ENCODE data around the gene CCT4.
A peak's percentile ranks its signal among the peaks of the same experiment; 100 is the strongest.

The CCT4 gene

DNA sequence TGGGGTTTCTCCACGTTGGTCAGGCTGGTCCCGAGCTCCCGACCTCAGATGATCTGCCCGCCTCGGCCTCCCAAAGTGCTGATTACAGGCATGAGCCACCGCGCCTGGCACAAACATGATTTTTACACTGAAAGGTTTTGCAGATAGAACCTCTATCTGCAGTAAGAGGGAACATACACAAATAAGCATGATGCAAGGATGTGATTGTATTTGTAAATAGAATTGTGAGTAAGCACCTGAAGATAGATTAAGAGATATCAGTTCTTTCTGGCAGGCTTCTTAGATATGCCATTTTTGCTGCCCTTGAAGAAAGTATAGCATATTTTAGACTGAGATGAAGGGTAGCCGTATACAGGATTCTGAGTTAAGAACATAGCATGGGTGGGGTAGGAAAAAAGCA, 20.7 kb upstream of the CCT4 start:
- TF ChIP-seq, protein P1, sequence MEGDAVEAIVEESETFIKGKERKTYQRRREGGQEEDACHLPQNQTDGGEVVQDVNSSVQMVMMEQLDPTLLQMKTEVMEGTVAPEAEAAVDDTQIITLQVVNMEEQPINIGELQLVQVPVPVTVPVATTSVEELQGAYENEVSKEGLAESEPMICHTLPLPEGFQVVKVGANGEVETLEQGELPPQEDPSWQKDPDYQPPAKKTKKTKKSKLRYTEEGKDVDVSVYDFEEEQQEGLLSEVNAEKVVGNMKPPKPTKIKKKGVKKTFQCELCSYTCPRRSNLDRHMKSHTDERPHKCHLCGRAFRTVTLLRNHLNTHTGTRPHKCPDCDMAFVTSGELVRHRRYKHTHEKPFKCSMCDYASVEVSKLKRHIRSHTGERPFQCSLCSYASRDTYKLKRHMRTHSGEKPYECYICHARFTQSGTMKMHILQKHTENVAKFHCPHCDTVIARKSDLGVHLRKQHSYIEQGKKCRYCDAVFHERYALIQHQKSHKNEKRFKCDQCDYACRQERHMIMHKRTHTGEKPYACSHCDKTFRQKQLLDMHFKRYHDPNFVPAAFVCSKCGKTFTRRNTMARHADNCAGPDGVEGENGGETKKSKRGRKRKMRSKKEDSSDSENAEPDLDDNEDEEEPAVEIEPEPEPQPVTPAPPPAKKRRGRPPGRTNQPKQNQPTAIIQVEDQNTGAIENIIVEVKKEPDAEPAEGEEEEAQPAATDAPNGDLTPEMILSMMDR (IDR thresholded peaks at IDR 0.05; ENCODE audit: insufficient read depth, low read length, missing control alignments), result no peak
- ChIA-PET CTCF (no interaction called here), POLR2A (no interaction called here)
- no peak for DNase-seq (ENCODE audit: low read depth, low spot score)
- no peak overlapping the region for H3K4me3 ChIP-seq (ENCODE audit: low read depth, low read length)

DNA sequence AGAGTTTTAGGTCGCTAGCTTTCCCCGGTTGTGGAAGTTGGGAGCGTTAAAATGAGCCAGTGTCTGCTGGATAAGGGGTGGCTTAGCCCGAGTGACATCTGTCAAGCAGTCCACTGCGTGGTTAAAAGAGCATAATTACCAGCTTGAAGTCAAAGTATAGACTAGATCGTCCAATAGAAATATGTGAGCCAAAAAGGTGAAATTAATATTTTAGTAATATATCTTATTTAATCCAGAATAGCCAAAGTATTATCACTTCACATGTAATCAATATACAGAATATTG, 17.7 kb upstream of the CCT4 start:
- ChIA-PET CTCF (interaction anchor here (1.0 to 1.7 kb wide), 4 partner anchors 12 to 505 kb away, joined by 3 to 13 read pairs (median 5); no protein-coding TSS in a partner anchor), POLR2A (interaction anchor here (1.1 kb wide), 1 partner anchor 19 kb away, joined by 4 read pairs; no protein-coding TSS in a partner anchor)
- H3K4me3 ChIP-seq (ENCODE audit: low read depth, low read length), result peak overlapping the region; percentile 88
- DNase-seq (ENCODE audit: low read depth, low spot score), result no peak
- TF ChIP-seq, protein P1 (IDR thresholded peaks at IDR 0.05; ENCODE audit: insufficient read depth, low read length, missing control alignments), result no peak

DNA sequence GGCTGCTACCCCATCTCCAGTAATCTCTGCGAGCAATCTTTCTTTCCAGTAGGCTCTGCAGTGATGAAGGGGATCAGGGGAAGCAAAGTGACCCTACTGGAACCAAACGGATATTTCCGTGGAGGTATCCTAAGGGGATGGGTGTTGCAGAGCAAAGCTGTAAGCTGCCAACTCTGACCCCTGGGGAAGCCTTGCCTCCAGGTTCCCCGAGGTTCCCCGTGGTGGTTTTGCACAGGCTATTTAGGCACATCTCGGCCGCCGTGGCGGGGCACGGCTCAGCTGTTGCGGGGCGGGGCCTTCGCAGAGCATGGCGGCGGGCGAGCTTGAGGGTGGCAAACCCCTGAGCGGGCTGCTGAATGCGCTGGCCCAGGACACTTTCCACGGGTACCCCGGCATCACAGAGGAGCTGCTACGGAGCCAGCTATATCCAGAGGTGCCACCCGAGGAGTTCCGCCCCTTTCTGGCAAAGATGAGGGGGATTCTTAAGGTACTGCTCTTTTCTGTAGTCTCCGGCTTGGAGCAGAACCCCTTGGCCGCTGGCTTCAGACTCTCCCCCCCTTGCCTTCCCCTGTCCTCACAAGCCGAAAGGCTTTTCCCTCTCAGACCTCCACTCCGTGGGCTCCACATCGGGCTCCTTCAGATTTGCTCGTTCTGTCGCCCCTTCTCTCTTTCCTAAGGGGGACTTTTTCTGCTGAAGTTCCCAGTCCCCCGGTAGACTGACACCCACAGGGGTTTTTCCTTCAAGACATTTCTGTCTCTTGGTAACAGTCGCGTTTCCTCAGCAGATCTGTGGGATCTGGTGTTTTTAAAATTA, 17.1 kb upstream of the CCT4 start, which contains the start of gene COMMD1:
TSS of gene COMMD1 (plus strand) at position 303 of the 814 bp plus-strand sequence. CDS start at position 308, 5 bp downstream.
- ChIA-PET POLR2A (interaction anchor here (0.5 to 1.1 kb wide), 2 partner anchors 18 to 99 kb away, joined by 3 to 4 read pairs; no protein-coding TSS in a partner anchor), CTCF (interaction anchor here (1.0 to 1.7 kb wide), 6 partner anchors 11 to 505 kb away, joined by 3 to 13 read pairs (median 4); no protein-coding TSS in a partner anchor)
- no peak for DNase-seq (ENCODE audit: low read depth, low spot score)
- TF ChIP-seq, protein P1 (IDR thresholded peaks at IDR 0.05; ENCODE audit: insufficient read depth, low read length, missing control alignments), result no peak
- H3K4me3 ChIP-seq (ENCODE audit: low read depth, low read length), result peak within 1 kb of the TSS; percentile 88

DNA sequence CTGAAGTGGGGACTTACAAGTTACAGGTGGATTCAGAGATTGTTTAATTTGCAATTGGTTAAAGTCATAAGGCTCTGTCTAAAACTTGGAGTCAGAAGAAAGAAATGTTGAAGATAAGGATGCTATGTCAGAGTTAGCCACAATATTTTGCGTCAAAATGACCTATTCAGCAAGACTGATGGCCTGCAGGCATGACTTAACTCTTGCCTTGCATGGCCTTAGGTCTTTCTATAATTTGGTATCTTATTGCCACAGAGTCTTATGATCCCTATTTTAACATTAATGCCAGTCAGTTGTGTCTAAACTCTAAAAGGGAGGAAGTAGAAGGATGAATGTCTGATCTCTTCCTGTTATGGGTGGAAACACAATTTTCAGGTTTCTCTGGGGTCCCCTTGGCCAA, 11.8 kb upstream of the CCT4 start:
- POLR2A ChIA-PET, result no interaction called here
- CTCF ChIA-PET, result no interaction called here
- H3K4me3 ChIP-seq (ENCODE audit: low read depth, low read length), result no peak overlapping the region
- TF ChIP-seq, protein P1 (IDR thresholded peaks at IDR 0.05; ENCODE audit: insufficient read depth, low read length, missing control alignments), result no peak
- no peak for DNase-seq (ENCODE audit: low read depth, low spot score)

DNA sequence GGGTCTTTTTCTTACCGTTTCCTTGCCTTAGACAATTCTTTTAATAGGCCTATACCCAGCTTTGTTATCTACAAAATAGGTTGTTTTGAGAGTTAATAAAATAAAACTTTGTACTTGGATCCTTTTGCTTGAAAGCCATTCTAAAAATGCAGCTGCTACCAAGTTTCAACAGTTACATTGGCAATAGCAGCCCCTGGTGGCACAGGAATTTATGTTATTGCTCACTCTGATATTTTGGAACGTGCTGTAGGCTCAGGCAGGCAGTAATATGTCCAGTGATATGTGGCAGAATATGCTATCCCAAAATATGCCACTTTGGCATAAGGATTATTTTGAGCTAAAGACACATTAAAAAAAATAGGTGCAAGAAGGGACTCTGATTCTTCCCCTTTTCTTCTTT, 10.4 kb upstream of the CCT4 start:
- no peak for DNase-seq (ENCODE audit: low read depth, low spot score)
- TF ChIP-seq, protein P1 (IDR thresholded peaks at IDR 0.05; ENCODE audit: insufficient read depth, low read length, missing control alignments), result peak; percentile 52
- no peak overlapping the region for H3K4me3 ChIP-seq (ENCODE audit: low read depth, low read length)
- ChIA-PET POLR2A (no interaction called here), CTCF (interaction anchor here (0.7 to 1.9 kb wide), 4 partner anchors 9 to 764 kb away, joined by 3 to 4 read pairs (median 3); no protein-coding TSS in a partner anchor)

DNA sequence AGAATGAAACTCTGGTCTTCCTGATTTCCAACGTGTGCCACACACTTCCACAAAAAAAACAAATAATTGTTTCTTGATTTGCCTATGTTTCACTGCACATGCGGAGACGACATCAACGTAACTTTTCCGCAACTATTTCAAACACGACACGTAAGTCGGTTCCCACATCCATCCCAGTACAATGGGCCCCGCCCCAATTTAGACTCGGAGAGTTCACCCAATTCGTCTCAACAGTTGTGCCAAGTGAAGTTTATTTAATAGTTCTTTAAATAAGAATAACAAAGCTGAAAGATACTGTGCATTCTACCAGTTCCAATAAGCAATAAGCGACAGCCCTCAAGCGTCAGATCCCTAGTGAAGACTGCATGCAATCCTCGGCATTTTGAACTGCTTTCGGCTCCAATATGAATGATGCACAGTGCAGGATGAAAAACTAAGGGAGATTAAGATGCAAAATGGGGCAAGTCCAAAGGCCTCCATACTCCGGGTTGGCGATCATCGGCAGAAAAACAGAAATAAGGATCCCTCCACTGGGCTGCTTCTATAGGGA, 664 bp downstream of the CCT4 start:
- DNase-seq (ENCODE audit: low read depth, low spot score), result no peak

More for the DNA sequence above, 664 bp downstream of the CCT4 start:
- TF ChIP-seq, protein P1 (IDR thresholded peaks at IDR 0.05; ENCODE audit: insufficient read depth, low read length, missing control alignments), result no peak
- H3K4me3 ChIP-seq (ENCODE audit: low read depth, low read length), result peak overlapping the region; percentile 87
- ChIA-PET CTCF (no interaction called here), POLR2A (interaction anchor here (1.2 kb wide), 1 partner anchor 18 kb away, joined by 4 read pairs; the partner anchor contains the start of gene COMMD1)

Measured in AG04449 (cell line).